ENCODE data around the gene FSD1.

FSD1 gene

DNA sequence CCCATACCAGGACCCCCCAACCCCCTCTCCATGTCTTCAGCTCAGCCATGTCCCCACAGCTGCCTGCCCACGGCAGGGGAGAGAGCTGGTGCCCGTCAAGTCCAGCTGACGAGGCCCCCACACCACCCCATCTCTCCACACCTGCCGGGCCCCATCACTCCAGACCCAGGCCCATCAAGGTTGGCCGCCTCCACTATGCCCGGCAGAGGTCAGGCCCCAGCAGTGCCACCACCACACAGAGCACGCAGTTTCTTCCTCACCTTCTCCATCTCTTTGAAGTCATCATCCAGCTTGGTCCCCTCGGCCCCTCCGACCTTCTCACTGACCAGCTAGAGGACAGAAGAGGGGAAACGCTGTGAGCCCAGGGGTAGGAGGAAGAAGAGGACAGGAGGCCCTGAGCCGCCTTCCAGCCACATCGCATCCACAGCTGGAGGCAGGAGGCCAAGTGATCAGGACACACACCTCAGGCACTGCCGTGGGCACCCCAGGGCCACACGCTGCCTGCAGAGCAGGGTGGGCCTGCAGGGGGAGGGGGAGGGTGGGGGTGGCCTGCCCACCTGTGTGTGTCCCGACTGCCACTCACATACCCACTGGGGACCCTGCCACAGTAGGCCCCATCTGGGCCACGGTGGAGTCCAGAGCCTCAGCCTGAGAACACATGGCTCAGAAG is 62.4 kb downstream of the FSD1 start:
- no peak for DNase-seq

GRCh38 chr19:4367336-4367723 is 62.9 kb downstream of the FSD1 start:
- no peak for DNase-seq

GRCh38 chr19:4367781-4368127 is 63.4 kb downstream of the FSD1 start:
- DNase-seq, result no peak

DNA sequence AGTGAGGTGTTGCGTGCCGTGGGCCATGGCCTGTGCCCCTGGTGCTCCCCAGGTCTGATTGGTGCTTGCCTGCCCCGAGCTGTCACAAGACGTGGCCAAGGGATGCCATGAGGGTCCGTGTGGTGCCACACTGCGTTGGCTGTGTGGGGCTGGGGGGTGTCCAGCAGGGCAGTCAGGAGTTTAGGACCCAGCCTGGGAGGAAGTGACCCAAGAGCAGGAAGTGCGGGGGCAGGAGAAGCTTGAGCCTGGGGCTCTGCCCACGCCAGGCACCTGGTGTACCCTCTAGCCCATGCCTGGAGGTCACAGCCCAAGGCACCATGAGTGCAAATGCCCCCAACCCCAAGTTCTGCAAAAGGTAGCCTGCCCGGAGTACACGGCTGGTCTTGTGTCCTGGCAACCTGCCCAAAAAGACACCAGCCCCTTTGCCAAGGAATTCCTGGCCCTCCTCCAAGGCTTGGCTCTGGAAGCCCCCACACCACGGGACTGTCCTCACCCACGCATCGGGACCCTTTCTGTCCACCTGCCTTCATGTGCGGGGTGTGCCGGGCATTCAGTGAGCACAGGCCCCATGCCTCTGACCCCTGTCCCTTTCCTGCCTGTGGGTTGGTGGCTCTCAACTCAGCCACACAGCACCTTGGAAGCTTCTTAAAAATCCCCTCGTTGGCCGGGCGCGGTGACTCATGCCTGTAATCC is 63.9 kb downstream of the FSD1 start:
- no peak for DNase-seq

DNA sequence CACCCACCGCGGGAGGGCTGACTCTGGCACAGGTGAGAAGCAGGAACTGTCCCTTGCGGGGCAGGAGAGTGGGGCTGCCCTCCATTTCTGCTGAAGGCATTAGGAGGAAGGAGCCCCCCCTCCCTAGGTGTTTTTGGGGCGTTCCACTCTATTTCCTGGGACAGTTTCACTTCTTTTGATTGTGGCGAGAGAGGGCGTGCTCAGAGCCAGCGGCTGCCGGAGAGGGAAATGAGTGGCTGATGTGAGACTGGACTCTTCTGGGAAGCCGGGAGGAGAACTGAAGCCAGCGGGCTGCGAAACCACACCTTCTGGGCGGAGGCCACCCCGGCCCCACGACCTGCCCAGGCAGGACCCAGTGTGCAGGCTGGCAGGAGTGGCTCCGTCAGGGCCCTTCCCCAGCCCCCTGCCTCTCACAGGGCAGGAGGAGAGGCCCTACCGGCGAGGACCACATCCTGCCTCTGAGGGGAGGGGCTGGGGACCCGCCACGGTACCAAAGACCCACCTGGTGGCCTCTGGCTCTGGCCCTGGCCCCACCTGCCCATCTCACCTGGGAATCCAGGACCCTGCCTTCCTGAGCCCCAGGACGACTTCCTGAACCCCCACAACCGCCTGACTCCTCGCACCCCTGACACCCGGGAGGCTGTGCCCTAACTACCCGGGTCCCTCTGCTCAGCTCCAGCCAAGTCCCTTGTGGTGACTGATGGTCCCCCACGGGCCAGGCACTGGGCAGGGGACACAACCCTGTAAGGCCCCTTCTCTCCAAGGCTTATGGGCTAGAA is 64.9 kb downstream of the FSD1 start:
- no peak for DNase-seq

GRCh38 chr19:4369888-4370260 is 65.5 kb downstream of the FSD1 start:
- DNase-seq, result no peak

DNA sequence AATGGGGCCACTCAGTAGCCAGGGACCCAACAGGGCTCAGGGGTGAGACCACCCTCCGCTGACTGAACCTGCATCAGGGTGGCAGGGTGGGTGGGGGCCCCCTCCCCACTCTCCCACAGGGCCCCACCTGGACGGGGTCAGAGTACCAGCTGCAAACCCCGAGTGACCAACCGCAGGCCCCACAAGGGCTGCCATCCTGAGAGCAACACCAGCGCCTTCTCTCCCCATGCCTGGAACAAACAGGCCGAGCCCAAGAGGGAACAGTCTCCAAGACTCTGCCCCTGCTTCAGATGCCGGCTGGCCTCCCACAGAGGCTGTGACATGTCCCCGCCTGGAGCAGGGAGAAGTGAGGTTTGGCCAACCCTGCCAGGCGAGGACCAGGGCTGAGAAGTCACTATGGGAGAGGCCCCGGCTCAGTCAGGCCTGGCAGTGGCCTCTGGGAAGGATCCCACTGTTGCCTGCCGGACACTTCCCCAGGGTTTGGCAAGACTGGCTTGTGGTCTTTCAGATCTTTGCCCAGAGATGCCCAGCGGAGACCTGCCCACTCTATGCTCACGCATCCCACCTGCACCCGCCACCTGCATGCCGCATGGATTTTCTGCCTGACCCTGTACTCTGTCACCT is 66.1 kb downstream of the FSD1 start:
- no peak for DNase-seq

- no peak for DNase-seq
Measured at GRCh38 chr19:4371247-4372164, 67.1 kb downstream of the FSD1 start.

GRCh38 chr19:4372165-4373012 is 68.0 kb downstream of the FSD1 start:
- DNase-seq, result no peak

DNA sequence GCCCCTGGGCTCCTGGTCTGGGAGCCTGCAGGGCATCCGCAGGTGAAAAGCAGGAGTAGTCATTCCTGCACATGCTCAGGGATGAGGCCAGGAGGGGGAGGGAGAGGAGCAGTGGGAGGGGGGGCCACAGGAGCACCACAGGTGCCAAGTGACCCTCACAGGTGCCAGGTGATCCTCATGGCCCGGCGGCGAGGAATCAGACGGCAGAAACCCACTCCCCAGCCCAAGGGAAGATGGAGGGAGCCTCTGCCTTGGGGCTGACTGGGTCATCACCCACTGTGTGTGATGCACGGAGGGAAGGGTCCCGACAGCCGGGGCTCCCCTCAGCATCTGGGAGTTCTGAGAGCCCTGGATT is 68.6 kb downstream of the FSD1 start:
- DNase-seq, result no peak

Measured in NCI-H82 (cell line).